ENCODE measurements around the gene SURF6.

DNA sequence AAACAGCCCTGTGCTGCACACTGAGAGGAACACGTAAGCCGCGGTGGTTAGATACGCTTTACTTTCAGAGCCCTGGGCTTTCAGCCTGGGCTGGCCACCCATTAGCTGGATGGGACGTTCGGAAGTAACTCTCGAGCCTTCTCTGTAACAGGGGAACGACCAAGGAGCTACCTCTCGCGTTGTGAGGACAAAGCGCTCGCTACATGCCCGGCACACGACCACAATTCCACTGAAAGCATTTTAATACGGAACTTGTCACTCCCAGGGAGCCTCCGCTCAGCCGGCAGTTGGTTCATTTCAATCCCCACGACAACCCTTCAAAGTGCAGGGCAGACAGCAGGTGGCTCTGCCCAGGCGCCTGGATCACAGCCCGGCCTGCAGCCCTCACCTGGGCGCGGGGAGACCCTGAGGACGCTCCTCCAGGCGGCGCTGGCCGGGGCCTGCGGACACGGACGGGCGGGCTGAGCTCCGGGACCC lies 19.9 kb upstream of the SURF6 start:
- TF ChIP-seq POLR2A (IDR thresholded peaks at IDR 0.05) (no peak), POLR2AphosphoS5 (IDR thresholded peaks at IDR 0.05) (no peak)
- TF ChIP-seq, protein P1, sequence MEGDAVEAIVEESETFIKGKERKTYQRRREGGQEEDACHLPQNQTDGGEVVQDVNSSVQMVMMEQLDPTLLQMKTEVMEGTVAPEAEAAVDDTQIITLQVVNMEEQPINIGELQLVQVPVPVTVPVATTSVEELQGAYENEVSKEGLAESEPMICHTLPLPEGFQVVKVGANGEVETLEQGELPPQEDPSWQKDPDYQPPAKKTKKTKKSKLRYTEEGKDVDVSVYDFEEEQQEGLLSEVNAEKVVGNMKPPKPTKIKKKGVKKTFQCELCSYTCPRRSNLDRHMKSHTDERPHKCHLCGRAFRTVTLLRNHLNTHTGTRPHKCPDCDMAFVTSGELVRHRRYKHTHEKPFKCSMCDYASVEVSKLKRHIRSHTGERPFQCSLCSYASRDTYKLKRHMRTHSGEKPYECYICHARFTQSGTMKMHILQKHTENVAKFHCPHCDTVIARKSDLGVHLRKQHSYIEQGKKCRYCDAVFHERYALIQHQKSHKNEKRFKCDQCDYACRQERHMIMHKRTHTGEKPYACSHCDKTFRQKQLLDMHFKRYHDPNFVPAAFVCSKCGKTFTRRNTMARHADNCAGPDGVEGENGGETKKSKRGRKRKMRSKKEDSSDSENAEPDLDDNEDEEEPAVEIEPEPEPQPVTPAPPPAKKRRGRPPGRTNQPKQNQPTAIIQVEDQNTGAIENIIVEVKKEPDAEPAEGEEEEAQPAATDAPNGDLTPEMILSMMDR (IDR thresholded peaks at IDR 0.05 in 8 of 11, conservative IDR thresholded peaks at IDR 0.05 in 3 of 11) = no peak
